T-helper 1 cell (primary cell): ENCODE measurements around the gene LCOR.

Experiments
- DNase-seq, 5 donors: peaks; one replicate each; pipeline ENCODE4 v3.0.0-alpha.2; 2012 to 2020

Gene LCOR

GRCh38 chr10:97037365-97038361, 205.6 kb downstream of the LCOR start:
- DNase-seq = peak in 4 of 5 donors; percentile 32 to 61 (median 50)

- no peak for DNase-seq
These were observed 206.6 kb downstream of the LCOR start for GRCh38 chr10:97038688-97039087.

- DNase-seq = no peak
These were observed 207.6 kb downstream of the LCOR start for GRCh38 chr10:97039538-97040247.

GRCh38 chr10:97040248-97040584, 208.1 kb downstream of the LCOR start:
- no peak for DNase-seq

GRCh38 chr10:97040706-97041105, 208.6 kb downstream of the LCOR start:
- DNase-seq = no peak

- no peak for DNase-seq
These were observed 210.0 kb downstream of the LCOR start for GRCh38 chr10:97042081-97042480.

DNA sequence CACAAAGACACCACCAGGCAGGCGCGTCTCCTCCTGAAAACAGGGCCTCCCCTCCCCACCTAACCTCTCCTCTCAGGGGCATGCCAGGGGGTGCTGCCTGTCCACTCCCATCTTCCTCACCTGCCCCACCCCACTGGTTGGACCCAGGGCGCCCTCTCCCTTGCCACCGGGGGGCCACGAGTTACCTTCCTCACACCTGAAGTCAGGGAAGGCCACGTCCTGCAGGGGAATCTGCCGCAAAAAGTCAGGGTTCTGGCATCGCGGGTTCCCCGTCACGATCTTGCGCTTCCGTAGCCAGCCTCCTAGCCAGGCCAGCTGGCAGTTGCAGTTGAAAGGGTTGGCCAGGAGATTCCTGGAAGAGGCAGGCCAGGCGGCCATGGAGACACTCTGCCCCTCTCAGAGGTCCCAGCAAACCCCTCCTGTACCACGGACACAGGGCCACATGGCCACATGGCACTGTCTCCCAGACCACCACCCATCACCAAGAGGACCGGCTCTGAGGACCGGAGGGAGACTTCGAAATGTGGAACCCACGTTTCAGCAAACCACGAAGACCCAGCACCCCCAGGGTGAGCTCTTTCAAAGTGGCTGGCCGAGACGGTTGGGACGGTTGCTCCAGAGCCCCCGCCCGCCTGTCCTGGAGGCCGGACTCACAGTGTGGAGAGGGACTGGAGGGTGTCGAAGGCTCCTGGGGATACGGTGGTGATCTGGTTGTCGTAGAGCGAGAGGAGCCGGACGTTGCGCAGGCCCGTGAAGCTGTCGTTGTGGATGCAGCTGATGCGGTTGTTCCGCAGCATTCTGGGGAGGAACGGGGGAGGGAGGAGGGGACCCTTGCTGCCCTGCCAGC, 210.8 kb downstream of the LCOR start:
- DNase-seq = no peak

GRCh38 chr10:97043563-97043855, 211.4 kb downstream of the LCOR start:
- no peak for DNase-seq
